CD4-positive, alpha-beta T cell treated with Interleukin-17A for 4 hours (primary cell): ENCODE data around the gene FOXP3.
"Not testable (repeated sequence)": the region's sequence is repeated elsewhere in the genome, so short reads cannot be mapped to it uniquely, and the experiment has no call there.

Source experiments
- DNase-seq: peaks from one replicate; pipeline ENCODE4 v3.0.0-alpha.2; 2020; ENCODE audit warnings: mixed read lengths

FOXP3 gene

DNA sequence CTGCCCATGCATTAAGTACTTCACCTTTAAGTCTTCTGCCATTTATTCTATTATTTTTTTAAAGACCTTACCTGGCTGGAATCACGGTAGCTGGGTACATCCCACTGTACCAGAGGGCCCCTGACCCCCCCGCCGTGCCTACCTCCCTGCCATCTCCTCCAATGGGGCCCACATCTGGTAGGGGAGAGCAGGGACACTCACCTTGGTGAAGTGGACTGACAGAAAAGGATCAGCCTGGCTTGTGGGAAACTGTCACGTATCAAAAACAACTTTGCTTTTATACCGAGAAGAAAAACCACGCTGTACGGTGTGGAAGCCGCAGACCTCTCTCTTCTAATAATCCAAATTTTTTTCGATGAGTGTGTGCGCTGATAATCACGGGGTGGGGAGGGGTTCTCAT lies at the start of gene FOXP3:
Gene FOXP3 (minus strand): TSS at position 251 of the 400 bp plus-strand sequence. CDS start 6,205 bp downstream, outside the sequence.
- no peak for DNase-seq

DNA sequence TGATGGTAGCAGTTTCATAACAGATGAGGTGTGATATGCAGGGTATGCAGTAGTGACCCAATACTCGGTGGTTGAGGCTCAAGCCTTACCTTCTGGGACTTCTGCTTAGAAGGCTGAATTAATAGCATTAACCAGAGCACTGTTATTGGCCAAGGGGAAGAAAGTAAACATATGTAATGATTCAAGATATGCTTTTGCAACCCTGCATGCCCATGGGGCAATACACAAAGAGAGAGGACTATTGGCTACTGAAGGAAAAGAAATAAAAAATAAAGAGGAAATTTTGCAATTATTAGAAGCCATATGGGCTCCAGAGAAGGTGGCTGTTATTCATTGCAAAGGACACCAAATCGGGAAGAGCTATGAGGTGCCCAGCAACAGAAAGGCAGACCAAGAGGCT lies 47.7 kb upstream of the FOXP3 start:
- DNase-seq, result no peak

- DNase-seq, result no peak
These were observed 45.9 kb upstream of the FOXP3 start for GRCh38 chrX:49310371-49310770.

GRCh38 chrX:49309401-49309981 lies 45.0 kb upstream of the FOXP3 start:
- DNase-seq, result peak; percentile 33

DNA sequence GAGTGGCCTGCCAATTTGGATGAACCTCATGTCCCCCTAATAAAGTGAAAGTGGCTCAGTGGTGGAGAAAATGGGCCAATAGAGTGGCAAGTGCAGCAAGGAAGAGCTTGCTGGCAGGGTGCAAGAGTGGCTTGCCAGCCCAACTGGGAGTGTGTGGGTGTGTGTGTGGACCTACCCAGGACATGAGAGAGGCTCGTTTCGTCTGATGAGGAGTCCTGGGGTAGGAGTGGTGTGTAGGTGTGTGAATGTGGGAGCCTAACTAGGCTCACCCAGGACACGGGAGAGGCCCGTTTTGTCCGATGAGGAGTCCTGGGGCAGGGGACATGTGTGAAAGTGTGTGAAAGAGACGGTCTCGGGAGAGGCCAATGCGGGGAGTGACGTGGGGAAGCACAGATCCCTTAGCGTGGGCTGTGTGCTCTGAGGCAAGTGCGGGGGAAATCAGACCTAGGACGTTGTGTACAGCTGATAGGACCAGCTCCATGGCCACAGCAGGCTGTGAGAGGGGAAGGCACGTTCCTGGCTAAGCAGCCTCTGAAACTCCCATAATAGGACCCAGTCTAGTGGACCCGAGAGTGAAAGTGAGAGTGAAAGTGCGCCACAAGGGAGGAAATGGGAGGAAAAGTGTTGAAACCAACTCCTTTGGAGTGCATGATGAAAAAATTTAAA lies 44.2 kb upstream of the FOXP3 start:
- DNase-seq, result peak; percentile 48

- DNase-seq, result not testable (repeated sequence)
These were observed 43.3 kb upstream of the FOXP3 start for GRCh38 chrX:49307775-49308174.

- no peak for DNase-seq
These were observed 38.8 kb upstream of the FOXP3 start, which contains the start of gene GAGE10 for GRCh38 chrX:49303346-49303745. TSS of gene GAGE10 (plus strand) at chrX:49303646. CDS start at chrX:49304860, 1,214 bp downstream.

- no peak for DNase-seq
These were observed 36.2 kb upstream of the FOXP3 start for GRCh38 chrX:49300703-49301102.

- not testable (repeated sequence) for DNase-seq
These were observed 34.8 kb upstream of the FOXP3 start for GRCh38 chrX:49299293-49299692.

DNA sequence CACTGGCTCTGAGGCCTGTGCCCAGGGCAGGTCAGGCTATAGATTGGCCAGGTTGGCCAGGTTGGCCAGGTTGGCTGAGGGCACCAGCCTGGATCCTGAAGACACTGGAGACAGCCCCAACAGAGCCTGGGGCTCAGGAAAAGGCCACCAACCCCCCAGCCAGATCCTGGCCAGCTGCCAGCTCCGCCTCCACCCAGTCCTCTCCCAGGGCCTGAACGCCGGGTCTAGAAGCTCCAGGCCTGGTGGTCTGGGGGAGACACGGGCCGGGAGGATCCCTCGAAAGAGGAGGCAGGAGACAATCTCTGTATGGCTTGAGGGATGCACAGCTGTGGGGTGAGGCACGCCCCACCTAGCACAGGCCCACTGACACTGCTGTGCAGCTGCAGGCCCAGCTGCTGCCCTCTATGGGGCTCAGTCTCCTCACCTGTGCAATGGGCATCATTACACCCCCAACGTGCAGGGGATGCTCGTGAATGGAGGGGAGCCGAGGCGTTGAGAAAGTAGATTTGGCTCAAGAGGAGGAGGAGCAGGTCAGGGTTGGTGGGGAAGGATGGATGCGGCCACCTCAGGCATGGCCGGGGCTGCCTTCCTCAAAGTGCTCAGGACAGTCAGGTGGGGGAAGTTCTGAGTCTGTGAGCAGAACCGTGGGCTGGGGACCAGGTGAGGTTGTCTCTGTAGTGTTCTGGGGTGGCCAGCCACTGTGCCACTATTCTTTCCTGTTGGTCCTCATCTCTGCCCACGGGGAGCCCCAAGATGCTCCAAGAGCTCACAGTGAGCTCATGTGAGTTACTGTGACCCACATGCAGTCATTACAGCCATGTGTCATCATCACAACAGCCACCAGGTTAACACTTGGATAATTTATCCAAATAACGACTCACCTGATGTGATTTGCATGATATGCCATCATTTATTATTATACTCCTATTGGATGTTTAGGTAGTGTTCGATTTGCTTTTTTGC lies 28.2 kb upstream of the FOXP3 start:
- no peak for DNase-seq

DNA sequence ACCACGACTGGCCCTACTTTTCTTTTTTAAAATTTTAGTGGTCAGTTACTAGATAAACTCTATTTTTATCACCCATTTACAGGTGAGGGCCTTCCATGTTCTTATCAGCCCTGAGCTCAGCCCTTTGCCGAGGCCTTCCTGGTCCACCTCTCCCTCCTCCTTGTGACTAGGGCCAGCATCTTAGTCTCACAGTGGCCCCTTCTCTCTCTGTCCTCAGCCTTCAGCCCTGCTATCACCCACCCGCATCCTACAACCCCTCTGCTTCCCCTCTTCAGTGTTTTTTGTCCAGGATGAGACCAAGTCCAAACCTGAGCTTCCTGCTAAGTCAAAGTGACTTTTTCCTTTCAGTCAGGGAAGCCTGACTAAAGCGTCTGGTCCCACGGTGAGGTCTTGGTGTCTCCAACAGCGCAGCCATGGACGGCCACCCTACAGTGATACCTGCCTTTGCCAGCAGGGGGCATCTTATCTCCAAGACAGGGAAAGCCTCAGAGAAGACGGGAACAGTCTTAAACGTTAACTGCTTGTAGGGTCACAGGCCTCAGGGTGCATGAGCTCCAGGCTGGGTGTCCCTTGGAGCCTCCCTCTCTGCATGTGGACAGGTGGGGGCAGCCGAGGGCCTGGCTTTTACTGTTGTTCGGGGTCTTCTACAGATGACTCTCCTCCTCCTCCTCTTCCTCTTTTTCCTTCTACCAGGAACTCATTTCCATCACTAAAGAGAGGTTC lies 27.3 kb upstream of the FOXP3 start:
- peak; percentile 81 for DNase-seq

DNA sequence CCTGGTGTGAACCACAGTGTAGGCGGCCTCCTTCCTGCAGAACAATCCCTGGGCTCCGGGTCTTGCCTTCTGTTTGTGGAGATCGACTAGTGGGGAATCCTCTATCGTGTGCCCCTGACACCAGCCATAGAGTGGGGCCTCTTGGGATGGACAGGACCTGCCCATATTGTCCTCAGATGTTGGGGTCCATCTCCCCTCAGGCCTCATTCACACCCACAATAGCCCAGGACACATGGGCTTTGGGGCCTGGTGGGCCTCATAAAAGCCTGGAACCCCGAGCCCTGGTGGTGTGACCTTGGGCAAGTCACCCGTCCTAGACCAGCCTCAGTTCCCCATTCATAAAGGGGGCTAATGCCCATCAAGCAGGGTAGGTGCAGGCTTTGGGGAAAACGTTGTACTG lies 25.7 kb upstream of the FOXP3 start:
- DNase-seq, result no peak

DNA sequence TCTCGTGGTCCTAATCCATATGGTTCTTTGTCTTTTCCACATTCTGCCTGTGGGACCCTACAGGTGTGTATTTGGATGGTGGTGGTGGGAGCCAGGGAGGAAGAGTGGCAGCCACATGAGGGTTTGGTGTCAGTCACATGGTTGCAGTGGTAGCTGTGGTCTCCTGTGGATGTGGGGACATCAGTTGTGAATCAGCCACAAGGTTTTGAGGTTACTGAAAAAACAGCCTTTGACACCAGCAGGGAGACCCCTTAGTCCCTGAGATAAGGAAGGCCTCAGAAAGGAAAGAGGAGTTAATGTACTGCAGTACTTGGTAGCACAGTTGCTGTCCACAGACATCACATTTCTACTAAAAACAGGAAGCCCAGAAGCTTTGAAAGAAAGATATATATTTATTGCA lies 23.2 kb upstream of the FOXP3 start:
- no peak for DNase-seq

GRCh38 chrX:49286581-49286980 lies 22.1 kb upstream of the FOXP3 start:
- no peak for DNase-seq

DNA sequence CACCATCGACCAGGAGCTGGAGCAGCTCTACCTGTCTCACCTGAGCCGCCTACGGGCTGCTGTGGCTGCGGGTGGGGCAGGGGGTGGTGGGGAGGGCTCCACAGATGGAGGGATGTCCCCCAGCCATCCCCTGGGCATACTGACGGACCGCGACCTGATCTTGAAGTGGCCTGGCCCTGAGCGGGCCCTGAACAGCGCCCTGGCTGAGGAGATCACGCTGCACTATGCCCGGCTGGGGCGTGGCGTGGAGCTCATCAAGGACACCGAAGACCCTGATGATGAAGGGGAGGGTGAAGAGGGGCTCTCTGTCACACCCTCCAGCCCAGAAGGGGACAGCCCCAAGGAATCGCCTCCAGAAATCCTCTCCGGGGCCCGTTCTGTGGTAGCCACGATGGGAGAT lies 21.6 kb upstream of the FOXP3 start:
- DNase-seq, result no peak

GRCh38 chrX:49284212-49284611 lies 19.7 kb upstream of the FOXP3 start:
- no peak for DNase-seq

DNA sequence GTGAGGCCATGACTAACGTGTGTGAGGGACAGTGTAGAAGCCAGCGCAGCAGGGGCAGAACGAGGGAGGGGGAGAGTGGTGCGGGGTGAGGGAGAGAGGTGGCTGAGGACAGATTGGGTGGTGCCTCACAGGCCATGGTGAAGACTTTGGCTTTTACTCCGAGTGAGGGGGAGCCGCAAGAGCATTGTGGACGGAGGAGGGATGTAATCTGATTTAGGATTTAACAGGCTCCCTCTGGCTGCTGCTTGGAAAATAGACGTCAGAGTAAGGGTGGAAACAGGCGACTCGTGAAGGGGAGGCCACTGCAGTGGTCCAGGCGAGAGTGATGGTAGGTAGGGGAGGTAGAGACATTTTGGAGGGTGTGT lies 18.1 kb upstream of the FOXP3 start:
- no peak for DNase-seq

- no peak for DNase-seq
These were observed 13.6 kb upstream of the FOXP3 start for GRCh38 chrX:49278081-49278480.

- no peak for DNase-seq
These were observed 13.0 kb upstream of the FOXP3 start for GRCh38 chrX:49277535-49277830.

DNA sequence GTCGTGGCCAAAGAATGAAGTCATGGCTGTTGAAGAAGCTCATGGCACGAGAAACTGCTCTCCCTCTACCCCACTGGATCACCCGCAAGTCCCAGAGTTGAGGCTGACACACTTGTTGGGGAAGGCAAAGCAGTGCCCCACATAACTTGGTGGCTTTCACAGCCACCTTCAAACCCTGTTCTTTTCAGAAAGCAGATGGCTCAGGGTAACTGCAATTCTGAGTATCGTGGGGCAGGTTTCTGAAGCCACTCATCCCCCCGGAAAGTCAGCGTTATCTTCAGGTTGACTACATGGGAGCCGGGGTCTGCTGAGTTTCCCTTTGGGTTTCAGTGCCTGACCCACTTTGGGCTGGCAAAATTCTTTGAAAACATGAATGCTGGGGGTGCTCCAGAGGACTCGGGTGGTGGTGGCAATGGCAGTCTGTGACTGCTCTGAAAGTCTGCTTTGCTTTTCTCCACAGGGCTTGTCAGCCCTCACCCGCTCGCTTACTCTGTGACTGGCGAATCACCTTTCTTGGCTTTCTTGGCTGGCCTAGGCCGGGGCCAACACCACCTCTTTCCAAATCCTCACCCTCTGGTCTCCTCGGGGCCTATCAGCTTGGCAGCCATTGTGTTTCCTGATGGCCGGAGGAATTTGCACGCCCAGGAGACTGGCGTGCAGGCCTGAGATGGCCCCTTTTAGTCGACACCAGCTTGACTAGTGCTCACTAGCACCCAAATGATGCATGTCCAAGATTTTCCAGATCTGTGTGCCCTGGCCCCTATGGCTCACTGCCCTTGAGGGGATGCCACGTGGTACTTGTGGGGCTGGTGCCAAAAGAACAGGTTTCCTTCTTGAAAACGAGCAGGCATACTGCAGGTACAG lies 12.4 kb upstream of the FOXP3 start:
- DNase-seq, result no peak

- DNase-seq, result no peak
These were observed 11.7 kb upstream of the FOXP3 start for GRCh38 chrX:49276207-49276606.

GRCh38 chrX:49273181-49273727 lies 8.7 kb upstream of the FOXP3 start:
- peak; percentile 49 for DNase-seq
